Measurements from ENCODE around the gene BTBD9.
A peak's percentile ranks its signal among the peaks of the same experiment; 100 is the strongest.

The BTBD9 gene

DNA sequence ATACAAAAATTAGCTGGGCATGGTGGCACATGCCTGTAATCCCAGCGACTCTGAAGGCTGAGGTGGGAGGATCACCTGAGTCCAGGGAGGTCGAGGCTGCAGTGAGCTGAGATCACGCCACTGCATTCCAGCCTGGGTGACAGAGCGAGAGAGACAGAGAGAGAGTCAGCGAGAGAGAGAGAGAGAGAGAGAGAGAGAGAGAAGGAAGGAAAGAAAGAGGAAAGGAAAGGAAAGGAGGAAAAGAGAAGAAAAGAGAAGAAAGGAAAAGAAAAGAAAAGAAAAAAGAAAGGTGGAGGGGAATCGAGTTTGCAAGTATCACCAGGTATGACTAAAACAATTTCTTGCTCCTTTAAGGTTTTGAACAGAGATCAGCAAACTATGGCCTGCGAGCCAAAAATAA is 152.3 kb downstream of the BTBD9 start:
- Histone ChIP-seq H3K4me3 (ENCODE audit: low read depth, low read length) (no peak overlapping the region), H3K9me3 (ENCODE audit: control insufficient read depth, low read length) (no peaks in the 10 kb centered on the region), H3K9ac (no peak overlapping the region), H2AFZ (no peak overlapping the region), H3K27me3 (ENCODE audit: control insufficient read depth, insufficient read depth, low read length) (no peaks in the 10 kb centered on the region), H3K4me2 (ENCODE audit: low read length) (no peak overlapping the region), H3K4me1 (peaks cover 19% of the 10 kb centered on the region), H3K79me2 (no peaks in the 10 kb centered on the region), H3K27ac (no peak overlapping the region), H3K36me3 (ENCODE audit: control insufficient read depth, insufficient read depth, low read length) (no peaks in the 10 kb centered on the region)
- TF ChIP-seq, protein P1, sequence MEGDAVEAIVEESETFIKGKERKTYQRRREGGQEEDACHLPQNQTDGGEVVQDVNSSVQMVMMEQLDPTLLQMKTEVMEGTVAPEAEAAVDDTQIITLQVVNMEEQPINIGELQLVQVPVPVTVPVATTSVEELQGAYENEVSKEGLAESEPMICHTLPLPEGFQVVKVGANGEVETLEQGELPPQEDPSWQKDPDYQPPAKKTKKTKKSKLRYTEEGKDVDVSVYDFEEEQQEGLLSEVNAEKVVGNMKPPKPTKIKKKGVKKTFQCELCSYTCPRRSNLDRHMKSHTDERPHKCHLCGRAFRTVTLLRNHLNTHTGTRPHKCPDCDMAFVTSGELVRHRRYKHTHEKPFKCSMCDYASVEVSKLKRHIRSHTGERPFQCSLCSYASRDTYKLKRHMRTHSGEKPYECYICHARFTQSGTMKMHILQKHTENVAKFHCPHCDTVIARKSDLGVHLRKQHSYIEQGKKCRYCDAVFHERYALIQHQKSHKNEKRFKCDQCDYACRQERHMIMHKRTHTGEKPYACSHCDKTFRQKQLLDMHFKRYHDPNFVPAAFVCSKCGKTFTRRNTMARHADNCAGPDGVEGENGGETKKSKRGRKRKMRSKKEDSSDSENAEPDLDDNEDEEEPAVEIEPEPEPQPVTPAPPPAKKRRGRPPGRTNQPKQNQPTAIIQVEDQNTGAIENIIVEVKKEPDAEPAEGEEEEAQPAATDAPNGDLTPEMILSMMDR (IDR thresholded peaks at IDR 0.05), result no peak

DNA sequence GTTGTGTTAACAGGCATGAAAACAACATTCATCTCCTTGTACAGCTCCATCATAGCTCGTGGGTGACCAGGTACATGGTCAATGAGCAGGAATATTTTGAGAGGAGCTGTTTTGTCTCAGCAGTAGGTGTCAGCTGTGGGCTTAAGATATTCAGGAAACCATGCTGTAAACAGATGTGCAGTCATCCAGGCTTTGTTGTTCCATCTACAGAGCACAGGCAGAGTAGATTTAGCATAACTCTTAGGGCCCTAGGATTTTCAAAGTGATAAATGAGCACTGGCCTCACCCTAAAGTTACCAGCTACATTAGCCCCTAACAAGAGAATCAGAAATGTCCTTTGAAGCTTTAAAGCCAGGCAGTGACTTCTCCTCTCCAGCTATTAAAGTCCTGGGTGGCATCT is 154.2 kb downstream of the BTBD9 start:
- no peak overlapping the region for H2AFZ ChIP-seq
- TF ChIP-seq, protein P1 (IDR thresholded peaks at IDR 0.05), result no peak
- H3K9me3 ChIP-seq (ENCODE audit: control insufficient read depth, low read length), result no peaks in the 10 kb centered on the region
- H3K27me3 ChIP-seq (ENCODE audit: control insufficient read depth, insufficient read depth, low read length), result no peaks in the 10 kb centered on the region
- H3K4me1 ChIP-seq, result peaks cover 25% of the 10 kb centered on the region
- no peak overlapping the region for H3K4me3 ChIP-seq (ENCODE audit: low read depth, low read length)
- H3K27ac ChIP-seq, result no peak overlapping the region
- no peak overlapping the region for H3K4me2 ChIP-seq (ENCODE audit: low read length)
- H3K79me2 ChIP-seq, result peaks cover 2% of the 10 kb centered on the region
- H3K36me3 ChIP-seq (ENCODE audit: control insufficient read depth, insufficient read depth, low read length), result no peaks in the 10 kb centered on the region
- H3K9ac ChIP-seq, result no peak overlapping the region

DNA sequence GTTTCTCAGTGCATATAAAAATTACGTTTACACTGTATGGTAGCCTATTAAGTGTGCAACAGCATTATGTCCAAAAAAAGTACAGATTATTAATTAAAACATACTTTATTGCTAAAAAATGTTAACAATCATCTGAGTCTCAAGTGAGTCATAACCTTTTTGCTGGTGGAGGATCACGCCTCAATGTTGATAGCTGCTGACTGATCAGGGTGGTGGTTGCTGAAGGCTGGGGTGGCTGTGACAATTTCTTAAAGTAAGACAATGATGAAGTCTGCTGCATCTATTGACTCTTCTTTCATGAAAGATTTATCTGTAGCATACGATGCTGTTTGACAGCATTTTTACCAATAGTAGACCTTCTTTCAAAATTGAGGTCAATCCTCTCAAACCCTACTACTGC is 155.1 kb downstream of the BTBD9 start:
- Histone ChIP-seq H3K9ac (no peak overlapping the region), H2AFZ (no peak overlapping the region), H3K9me3 (ENCODE audit: control insufficient read depth, low read length) (no peaks in the 10 kb centered on the region), H3K4me3 (ENCODE audit: low read depth, low read length) (no peak overlapping the region), H3K27me3 (ENCODE audit: control insufficient read depth, insufficient read depth, low read length) (no peaks in the 10 kb centered on the region), H3K36me3 (ENCODE audit: control insufficient read depth, insufficient read depth, low read length) (no peaks in the 10 kb centered on the region), H3K79me2 (peaks cover 3% of the 10 kb centered on the region), H3K27ac (no peak overlapping the region), H3K4me1 (peaks cover 25% of the 10 kb centered on the region), H3K4me2 (ENCODE audit: low read length) (no peak overlapping the region)
- TF ChIP-seq, protein P1 (IDR thresholded peaks at IDR 0.05), result no peak

DNA sequence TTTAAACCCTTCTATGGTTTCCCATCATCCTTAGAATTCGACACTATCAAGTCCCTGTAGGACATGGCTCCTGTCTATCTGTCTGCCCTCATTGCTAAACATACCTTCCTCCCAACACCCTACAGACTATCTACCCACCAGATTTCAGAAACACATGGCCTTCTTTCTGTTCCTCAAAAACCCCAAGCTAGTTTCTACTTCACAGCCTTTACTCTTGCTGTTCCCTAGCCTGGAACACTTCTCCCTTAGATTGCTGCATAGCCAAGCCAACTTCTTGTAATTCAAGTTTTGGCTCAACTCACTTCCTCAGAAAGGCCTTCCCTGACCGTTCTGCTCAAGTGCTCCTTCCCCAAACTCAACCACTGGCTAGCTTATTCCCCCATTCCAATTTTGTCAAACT is 156.2 kb downstream of the BTBD9 start:
- Histone ChIP-seq H3K27me3 (ENCODE audit: control insufficient read depth, insufficient read depth, low read length) (no peaks in the 10 kb centered on the region), H3K9ac (no peak overlapping the region), H3K36me3 (ENCODE audit: control insufficient read depth, insufficient read depth, low read length) (no peaks in the 10 kb centered on the region), H3K4me2 (ENCODE audit: low read length) (no peak overlapping the region), H3K4me3 (ENCODE audit: low read depth, low read length) (no peak overlapping the region), H2AFZ (no peak overlapping the region), H3K79me2 (peaks cover 3% of the 10 kb centered on the region), H3K4me1 (peaks cover 27% of the 10 kb centered on the region), H3K9me3 (ENCODE audit: control insufficient read depth, low read length) (no peaks in the 10 kb centered on the region), H3K27ac (no peak overlapping the region)
- TF ChIP-seq, protein P1 (IDR thresholded peaks at IDR 0.05), result no peak

DNA sequence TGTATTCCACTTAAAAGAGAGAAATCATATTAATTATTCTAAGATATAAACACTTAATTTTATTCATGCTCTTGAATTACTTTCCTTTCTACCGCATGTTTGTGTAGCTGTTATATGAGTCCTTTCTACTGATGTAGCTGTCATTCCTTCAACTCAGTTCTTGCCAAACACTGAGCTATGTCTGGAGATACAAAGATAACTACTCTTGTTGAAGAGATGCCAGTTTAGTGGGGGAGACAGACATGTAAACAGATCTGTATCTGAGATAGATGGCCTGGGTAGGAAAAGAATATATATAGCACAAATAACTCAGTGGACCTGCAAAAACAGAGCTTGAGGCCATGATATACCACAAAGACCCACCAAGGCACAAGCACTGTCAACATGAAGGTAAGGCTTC is 157.3 kb downstream of the BTBD9 start:
- Histone ChIP-seq H3K9ac (no peak overlapping the region), H3K79me2 (peaks cover 3% of the 10 kb centered on the region), H3K36me3 (ENCODE audit: control insufficient read depth, insufficient read depth, low read length) (no peaks in the 10 kb centered on the region), H3K9me3 (ENCODE audit: control insufficient read depth, low read length) (no peaks in the 10 kb centered on the region), H2AFZ (no peak overlapping the region), H3K27ac (no peak overlapping the region), H3K4me3 (ENCODE audit: low read depth, low read length) (no peak overlapping the region), H3K4me2 (ENCODE audit: low read length) (peak overlapping the region; percentile 39), H3K27me3 (ENCODE audit: control insufficient read depth, insufficient read depth, low read length) (no peaks in the 10 kb centered on the region), H3K4me1 (peaks cover 28% of the 10 kb centered on the region)
- TF ChIP-seq, protein P1 (IDR thresholded peaks at IDR 0.05), result no peak

Measured in parathyroid adenoma (tissue), 2 donors.